ENCODE results near the gene LRRC8C. TPM values are rescaled to one million over a fixed set of nuclear protein-coding genes. Genes with fewer than 3 reads are reported as not detected.

The LRRC8C gene
- total RNA-seq, 6 experiments from 2014 or later: 0.53 to 2.0 (median 1.2) TPM

DNA sequence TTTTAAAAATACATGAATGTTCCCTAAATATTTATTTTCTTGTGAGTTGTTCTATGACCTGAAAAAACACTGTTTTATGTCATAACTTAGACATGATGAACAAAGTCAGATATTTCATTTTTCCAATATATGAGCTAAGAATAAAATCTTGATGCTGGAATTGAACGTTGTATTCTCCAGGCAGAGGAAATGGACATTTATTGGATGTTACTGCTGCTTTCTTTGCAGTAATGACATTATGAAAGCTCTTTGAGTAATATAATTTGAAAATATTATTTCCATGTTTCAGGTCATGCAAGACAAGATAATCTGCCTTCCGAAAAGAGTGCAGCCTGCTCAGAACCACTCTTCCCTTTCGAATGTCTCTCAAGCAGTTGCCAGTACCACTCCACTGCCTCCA is 79.5 kb downstream of the LRRC8C start:
- TF ChIP-seq POLR2A (IDR thresholded peaks at IDR 0.05): no peak
- TF ChIP-seq, protein P1, sequence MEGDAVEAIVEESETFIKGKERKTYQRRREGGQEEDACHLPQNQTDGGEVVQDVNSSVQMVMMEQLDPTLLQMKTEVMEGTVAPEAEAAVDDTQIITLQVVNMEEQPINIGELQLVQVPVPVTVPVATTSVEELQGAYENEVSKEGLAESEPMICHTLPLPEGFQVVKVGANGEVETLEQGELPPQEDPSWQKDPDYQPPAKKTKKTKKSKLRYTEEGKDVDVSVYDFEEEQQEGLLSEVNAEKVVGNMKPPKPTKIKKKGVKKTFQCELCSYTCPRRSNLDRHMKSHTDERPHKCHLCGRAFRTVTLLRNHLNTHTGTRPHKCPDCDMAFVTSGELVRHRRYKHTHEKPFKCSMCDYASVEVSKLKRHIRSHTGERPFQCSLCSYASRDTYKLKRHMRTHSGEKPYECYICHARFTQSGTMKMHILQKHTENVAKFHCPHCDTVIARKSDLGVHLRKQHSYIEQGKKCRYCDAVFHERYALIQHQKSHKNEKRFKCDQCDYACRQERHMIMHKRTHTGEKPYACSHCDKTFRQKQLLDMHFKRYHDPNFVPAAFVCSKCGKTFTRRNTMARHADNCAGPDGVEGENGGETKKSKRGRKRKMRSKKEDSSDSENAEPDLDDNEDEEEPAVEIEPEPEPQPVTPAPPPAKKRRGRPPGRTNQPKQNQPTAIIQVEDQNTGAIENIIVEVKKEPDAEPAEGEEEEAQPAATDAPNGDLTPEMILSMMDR (IDR thresholded peaks at IDR 0.05): no peak
- 69% methylated on average over 3 of the region's 3 CpGs for WGBS (ENCODE audit: insufficient coverage, low coverage, low lambda C conversion rate, missing lambda C conversion rate)

DNA sequence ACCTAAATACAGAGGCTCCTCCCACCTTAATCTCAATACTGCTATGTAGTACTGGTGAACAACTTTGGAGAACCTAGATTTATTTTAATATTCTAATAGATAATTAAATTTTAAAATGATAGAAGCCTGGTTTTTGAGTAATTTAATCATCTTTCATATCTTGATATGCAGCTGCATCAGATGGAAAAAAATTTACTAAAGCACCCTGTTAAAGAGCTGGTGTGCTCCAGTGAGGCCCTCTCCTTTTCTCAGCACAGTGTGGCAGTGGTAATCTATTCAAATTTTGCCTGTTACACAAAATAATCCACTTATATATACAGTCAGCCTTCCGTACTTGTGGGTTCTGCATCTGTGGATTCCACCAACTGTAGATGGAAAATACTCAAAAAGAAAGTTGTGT is 82.8 kb downstream of the LRRC8C start:
- DNase-seq (no peak), ATAC-seq (no peak)
- 81% methylated on average over 1 of the region's 1 CpG for WGBS (ENCODE audit: insufficient coverage, low coverage, low lambda C conversion rate, missing lambda C conversion rate)
- H3K4me3 ChIP-seq: no peak overlapping the region
- no peaks in the 10 kb centered on the region for H3K27me3 ChIP-seq
- no peaks in the 10 kb centered on the region for H3K4me1 ChIP-seq
- no peaks in the 10 kb centered on the region for H3K9me3 ChIP-seq
- H3K27ac ChIP-seq: no peak overlapping the region
- no peaks in the 10 kb centered on the region for H3K36me3 ChIP-seq
- intact Hi-C loops (cut with DNase I): no loop called here
- TF ChIP-seq, protein P1 (IDR thresholded peaks at IDR 0.05): no peak
- TF ChIP-seq POLR2A (IDR thresholded peaks at IDR 0.05): no peak

More for the DNA sequence above, 79.5 kb downstream of the LRRC8C start:
- H3K36me3 ChIP-seq: no peaks in the 10 kb centered on the region
- ATAC-seq (no peak), DNase-seq (no peak)
- intact Hi-C loops (cut with DNase I): no loop called here
- no peaks in the 10 kb centered on the region for H3K27me3 ChIP-seq
- H3K4me3 ChIP-seq: no peak overlapping the region
- H3K27ac ChIP-seq: no peak overlapping the region
- H3K9me3 ChIP-seq: no peaks in the 10 kb centered on the region
- no peaks in the 10 kb centered on the region for H3K4me1 ChIP-seq

DNA sequence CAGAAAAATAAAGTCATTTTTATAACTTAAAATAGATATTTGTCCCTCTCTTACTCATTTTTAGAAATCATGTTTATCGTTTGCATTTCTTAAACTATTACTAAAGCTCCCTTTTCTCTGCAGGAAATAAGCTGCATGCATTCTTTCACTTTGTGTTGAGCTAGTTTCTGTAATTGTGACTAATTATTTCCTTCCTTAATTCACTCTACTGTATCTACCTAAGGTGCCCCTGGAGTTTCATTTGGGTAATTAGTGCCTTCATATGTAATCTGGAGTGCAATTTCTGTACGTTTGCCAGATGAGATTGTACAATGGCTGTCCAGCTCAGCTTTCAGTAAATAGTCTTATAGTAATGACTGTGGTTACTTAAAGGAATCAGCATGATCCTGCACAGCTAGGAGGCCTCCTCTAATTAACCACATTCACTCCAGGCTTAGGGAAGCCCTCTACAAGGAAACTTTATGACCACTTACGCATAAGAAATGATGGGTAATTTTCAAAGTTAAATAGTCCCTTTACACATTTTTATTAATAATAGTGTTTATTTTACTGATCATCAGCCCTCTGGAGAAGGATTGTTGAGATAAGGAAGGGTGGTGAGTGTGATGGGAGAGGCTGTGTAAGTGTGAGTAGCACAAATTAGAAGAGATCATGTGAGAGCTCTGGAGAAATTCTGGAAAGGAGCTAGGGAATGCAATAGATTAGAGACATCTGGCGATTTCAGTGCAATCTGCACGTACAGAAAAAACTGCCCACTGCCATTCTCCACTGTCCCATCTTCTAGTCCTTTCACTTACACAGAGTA is 86.8 kb downstream of the LRRC8C start:
- no peaks in the 10 kb centered on the region for H3K9me3 ChIP-seq
- H3K27ac ChIP-seq: peak overlapping the region in 2 of 3 donors; percentile 18 to 33
- DNase-seq (no peak), ATAC-seq (peak in 3 of 4 donors; percentile 39 to 67 (median 53))
- intact Hi-C loops (cut with DNase I): no loop called here
- no peaks in the 10 kb centered on the region for H3K36me3 ChIP-seq
- 31% methylated on average over 5 of the region's 5 CpGs for WGBS (ENCODE audit: insufficient coverage, low coverage, low lambda C conversion rate, missing lambda C conversion rate)
- no peak for TF ChIP-seq POLR2A (IDR thresholded peaks at IDR 0.05)
- TF ChIP-seq, protein P1 (IDR thresholded peaks at IDR 0.05): no peak
- no peaks in the 10 kb centered on the region for H3K4me1 ChIP-seq
- no peak overlapping the region for H3K4me3 ChIP-seq
- no peaks in the 10 kb centered on the region for H3K27me3 ChIP-seq

DNA sequence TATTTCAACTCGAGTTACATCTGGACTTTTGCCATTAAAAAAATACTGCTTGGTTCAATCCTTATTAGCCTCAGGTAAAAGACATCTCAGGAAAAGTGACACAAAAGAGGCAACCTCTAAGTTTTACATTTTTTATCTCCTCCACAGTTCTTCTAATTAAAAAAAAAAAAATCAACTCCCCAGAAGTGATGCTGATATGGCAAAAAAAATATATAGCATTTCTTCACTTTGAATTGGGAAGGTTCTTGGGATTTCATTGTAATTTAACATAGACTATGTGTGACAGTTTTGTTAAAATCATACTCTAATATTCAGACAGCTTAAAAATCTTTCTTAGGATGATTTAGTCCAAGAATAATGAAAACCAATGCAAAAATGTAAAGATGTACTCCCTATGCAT is 87.9 kb downstream of the LRRC8C start:
- H3K4me1 ChIP-seq: no peaks in the 10 kb centered on the region
- H3K27me3 ChIP-seq: no peaks in the 10 kb centered on the region
- no peak overlapping the region for H3K4me3 ChIP-seq
- H3K27ac ChIP-seq: no peak overlapping the region
- DNase-seq (no peak), ATAC-seq (no peak)
- intact Hi-C loops (cut with DNase I): no loop called here
- 47% methylated on average over 1 of the region's 1 CpG for WGBS (ENCODE audit: insufficient coverage, low coverage, low lambda C conversion rate, missing lambda C conversion rate)
- H3K9me3 ChIP-seq: no peaks in the 10 kb centered on the region
- no peaks in the 10 kb centered on the region for H3K36me3 ChIP-seq
- TF ChIP-seq, protein P1 (IDR thresholded peaks at IDR 0.05): no peak
- no peak for TF ChIP-seq POLR2A (IDR thresholded peaks at IDR 0.05)

All from right lobe of liver (tissue), 6 donors.